NT2/D1 (cell line): Measurements from ENCODE around the gene ZNF777.
A peak's percentile ranks its signal among the peaks of the same experiment; 100 is the strongest.

Experiments
- DNase-seq: peaks from one replicate; pipeline ENCODE4 v3.0.0-alpha.2; 2011; ENCODE audit warnings: low read depth, low spot score
- H3K27me3 ChIP-seq: 2 replicates; pipeline ENCODE4 v1.6.0; 2011; ENCODE audit warnings: mild to moderate bottlenecking; ENCODE audit not compliant: insufficient read length, insufficient read depth
- H3K36me3 ChIP-seq: 2 replicates; pipeline ENCODE4 v1.6.1; 2011; ENCODE audit warnings: mild to moderate bottlenecking, low read length, mixed read lengths; ENCODE audit not compliant: insufficient read depth, insufficient read length
- H3K4me1 ChIP-seq: 2 replicates; pipeline ENCODE4 v1.5.1; 2011; ENCODE audit not compliant: insufficient read depth, insufficient read length
- H3K4me3 ChIP-seq: 2 replicates; pipeline ENCODE4 v1.5.1; 2011; ENCODE audit warnings: low read depth; ENCODE audit not compliant: insufficient read length
- H3K9ac ChIP-seq: 2 replicates; pipeline ENCODE4 v1.6.0; 2011; ENCODE audit warnings: low read depth; ENCODE audit not compliant: insufficient read length
- H3K9me3 ChIP-seq: 2 replicates; pipeline ENCODE4 v1.5.1; 2011; ENCODE audit warnings: mild to moderate bottlenecking, low read length; ENCODE audit not compliant: insufficient read depth
- SUZ12 ChIP-seq: IDR thresholded peaks from 2 replicates; pipeline ENCODE4 v1.6.1; 2011; ENCODE audit not compliant: insufficient read length, insufficient read depth; ENCODE audit errors: extremely low read depth
- YY1 ChIP-seq: IDR thresholded peaks from 2 replicates; pipeline ENCODE4 v1.6.1; 2011; ENCODE audit not compliant: insufficient read length, insufficient read depth
- ZNF274 ChIP-seq: IDR thresholded peaks from 2 replicates; pipeline ENCODE4 v1.6.1; 2011; ENCODE audit warnings: mild to moderate bottlenecking, low read depth, low read length

The ZNF777 gene

GRCh38 chr7:149430192-149430591, 30.7 kb downstream of the ZNF777 start:
- H3K9ac ChIP-seq: no peak overlapping the region
- no peaks in the 10 kb centered on the region for H3K27me3 ChIP-seq
- no peaks in the 10 kb centered on the region for H3K9me3 ChIP-seq
- H3K4me3 ChIP-seq: no peak overlapping the region
- no peak for TF ChIP-seq YY1
- no peak for TF ChIP-seq SUZ12
- no peak for TF ChIP-seq ZNF274
- no peaks in the 10 kb centered on the region for H3K4me1 ChIP-seq
- no peak for DNase-seq
- peaks cover 34% of the 10 kb centered on the region for H3K36me3 ChIP-seq

DNA sequence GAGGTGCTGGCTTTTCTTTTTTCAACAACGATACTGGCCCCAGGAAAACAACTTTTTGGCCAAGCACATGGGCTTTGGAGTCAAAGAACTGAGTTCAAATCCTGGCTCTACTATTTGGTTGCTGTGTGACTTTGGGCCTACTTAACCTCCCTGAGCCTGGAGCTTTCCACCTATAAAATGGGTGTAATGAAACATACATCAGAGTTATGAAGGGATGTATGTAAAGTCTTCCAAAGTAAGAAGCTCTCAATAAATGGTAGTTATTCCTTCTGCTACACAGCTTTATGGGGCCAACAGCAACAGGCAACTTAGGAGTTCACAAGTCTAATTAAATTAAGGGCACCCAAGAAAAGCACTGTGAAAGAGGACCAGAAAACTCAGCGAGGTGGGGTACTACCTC, 33.0 kb downstream of the ZNF777 start:
- no peaks in the 10 kb centered on the region for H3K4me1 ChIP-seq
- H3K9me3 ChIP-seq: peaks cover 7% of the 10 kb centered on the region; the same call in 1 of the 2 replicates
- no peak overlapping the region for H3K9ac ChIP-seq
- no peaks in the 10 kb centered on the region for H3K27me3 ChIP-seq
- DNase-seq: no peak
- no peak overlapping the region for H3K4me3 ChIP-seq
- H3K36me3 ChIP-seq: peaks cover 22% of the 10 kb centered on the region
- no peak for TF ChIP-seq YY1
- TF ChIP-seq SUZ12: no peak
- no peak for TF ChIP-seq ZNF274

DNA sequence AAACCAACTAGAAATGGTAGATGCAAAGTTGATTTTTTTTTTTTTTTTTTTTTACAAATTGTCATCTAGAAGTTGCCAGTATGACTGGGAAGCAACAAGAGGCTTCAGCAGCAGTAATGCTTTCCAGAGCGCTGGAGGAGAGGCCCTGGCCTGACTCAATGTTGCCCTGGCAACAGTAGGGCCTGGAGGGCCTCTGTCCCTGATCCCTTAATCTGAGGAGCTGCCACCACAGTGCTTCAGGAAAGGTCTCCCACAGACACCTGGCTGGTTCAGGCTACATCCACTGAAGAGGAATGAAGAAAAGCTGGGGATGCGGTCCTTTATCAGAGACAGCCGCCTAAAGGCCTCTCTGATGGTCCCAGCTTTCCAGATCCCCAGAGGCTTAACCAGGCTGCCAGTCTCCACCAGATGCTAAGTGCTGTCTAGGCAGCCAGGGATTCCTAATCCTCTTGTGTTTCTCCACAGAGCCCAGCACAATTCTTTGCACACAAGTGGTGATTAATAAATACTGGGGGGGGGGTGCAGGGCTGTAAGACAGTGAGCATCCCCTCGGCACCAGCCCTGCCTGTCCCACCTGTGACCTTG, 33.7 kb downstream of the ZNF777 start:
- H3K4me1 ChIP-seq: no peaks in the 10 kb centered on the region
- no peak for TF ChIP-seq ZNF274
- no peak for TF ChIP-seq YY1
- TF ChIP-seq SUZ12: no peak
- peaks cover 11% of the 10 kb centered on the region; the same call in 1 of the 2 replicates for H3K9me3 ChIP-seq
- DNase-seq: no peak
- H3K27me3 ChIP-seq: no peaks in the 10 kb centered on the region
- H3K4me3 ChIP-seq: no peak overlapping the region
- no peak overlapping the region for H3K9ac ChIP-seq
- H3K36me3 ChIP-seq: peaks cover 15% of the 10 kb centered on the region

DNA sequence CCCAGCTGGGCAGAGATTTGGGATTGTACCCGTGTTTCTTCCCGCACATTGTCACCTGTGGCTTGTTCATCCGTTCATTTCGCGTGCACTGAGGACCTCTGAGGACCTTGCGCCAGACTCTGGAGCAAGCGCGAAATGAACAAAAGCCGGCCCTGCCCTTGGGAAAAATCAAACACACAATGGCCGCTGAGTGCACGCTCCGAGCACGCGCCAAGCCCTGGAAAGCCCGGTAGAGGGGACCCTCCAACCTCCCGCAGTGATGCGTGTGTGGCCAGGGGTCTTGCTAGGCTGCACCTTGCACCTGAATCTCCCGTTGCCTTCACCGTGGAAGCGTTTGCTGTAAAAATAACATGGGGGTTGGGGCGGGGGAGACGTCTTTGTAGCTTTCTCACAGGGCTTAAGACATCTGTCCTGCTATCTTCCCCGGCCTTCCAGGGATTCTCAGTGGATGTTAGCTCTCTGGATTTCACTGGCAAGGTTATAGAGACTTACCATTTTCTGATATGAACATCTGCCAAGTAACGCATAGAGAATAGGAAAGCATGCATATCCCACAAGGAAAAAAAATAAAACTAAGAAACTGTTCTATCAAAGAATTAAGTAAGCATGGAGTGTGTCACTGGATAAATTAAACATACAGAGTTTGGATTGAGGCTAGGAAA, 37.3 kb downstream of the ZNF777 start:
- no peak for DNase-seq
- no peaks in the 10 kb centered on the region for H3K36me3 ChIP-seq
- peaks cover 16% of the 10 kb centered on the region; the same call in 1 of the 2 replicates for H3K9me3 ChIP-seq
- H3K9ac ChIP-seq: no peak overlapping the region
- no peaks in the 10 kb centered on the region for H3K4me1 ChIP-seq
- H3K27me3 ChIP-seq: no peaks in the 10 kb centered on the region
- no peak for TF ChIP-seq YY1
- no peak for TF ChIP-seq SUZ12
- TF ChIP-seq ZNF274: no peak
- no peak overlapping the region for H3K4me3 ChIP-seq

GRCh38 chr7:149422914-149423301, 38.0 kb downstream of the ZNF777 start:
- no peak for DNase-seq
- Histone ChIP-seq H3K27me3 (no peaks in the 10 kb centered on the region), H3K9me3 (peaks cover 16% of the 10 kb centered on the region; the same call in 1 of the 2 replicates), H3K4me3 (no peak overlapping the region), H3K36me3 (no peaks in the 10 kb centered on the region), H3K9ac (no peak overlapping the region), H3K4me1 (no peaks in the 10 kb centered on the region)
- no peak for TF ChIP-seq ZNF274
- no peak for TF ChIP-seq YY1
- TF ChIP-seq SUZ12: no peak

GRCh38 chr7:149422162-149422913, 38.5 kb downstream of the ZNF777 start:
- DNase-seq: peak; percentile 77
- no peak for TF ChIP-seq YY1
- TF ChIP-seq SUZ12: no peak
- TF ChIP-seq ZNF274: no peak

DNA sequence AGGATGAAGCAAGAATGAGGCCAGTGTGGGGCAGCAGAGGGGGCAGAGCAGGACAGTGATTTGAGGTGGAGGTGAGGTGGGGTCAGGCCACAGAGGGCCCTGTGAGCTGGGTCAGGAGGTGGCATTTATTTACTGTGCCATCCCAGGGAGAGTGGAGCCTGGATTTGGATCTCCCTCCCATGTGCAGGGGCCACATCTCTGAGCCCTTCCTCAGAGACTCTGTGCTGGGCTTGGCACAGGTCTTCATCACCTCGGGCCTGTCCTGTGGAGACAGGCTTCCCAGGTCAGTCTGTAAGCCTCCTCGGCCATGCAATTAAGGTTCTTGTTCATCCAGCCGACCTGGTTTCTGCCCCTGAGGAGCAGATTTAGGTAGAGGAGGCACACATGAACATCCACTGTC, 40.9 kb downstream of the ZNF777 start:
- no peaks in the 10 kb centered on the region for H3K27me3 ChIP-seq
- H3K9ac ChIP-seq: no peak overlapping the region
- DNase-seq: no peak
- H3K4me1 ChIP-seq: peaks cover 2% of the 10 kb centered on the region
- TF ChIP-seq ZNF274: no peak
- no peak overlapping the region for H3K4me3 ChIP-seq
- H3K9me3 ChIP-seq: peaks cover 16% of the 10 kb centered on the region; the same call in 1 of the 2 replicates
- no peaks in the 10 kb centered on the region for H3K36me3 ChIP-seq

More at GRCh38 chr7:149422162-149422913, 38.5 kb downstream of the ZNF777 start:
- Histone ChIP-seq H3K9me3 (peaks cover 16% of the 10 kb centered on the region; the same call in 1 of the 2 replicates), H3K27me3 (no peaks in the 10 kb centered on the region), H3K4me1 (no peaks in the 10 kb centered on the region), H3K4me3 (peak overlapping the region; percentile 48), H3K36me3 (no peaks in the 10 kb centered on the region), H3K9ac (peak overlapping the region; percentile 82)
